M059J (cell line): ENCODE data around the gene TLCD1. TPM values are rescaled to one million over a fixed set of nuclear protein-coding genes. Genes with fewer than 3 reads are reported as not detected.

Experiments
- DNase-seq: peaks from one replicate; pipeline ENCODE4 v3.0.0-alpha.2; 2012; ENCODE audit warnings: low read depth
- total RNA-seq: library from RNA; depleted of rRNA; stranded (reverse); fragments of >200 nt; shearing (Covaris generic); gene quantifications from 2 replicates; pipeline ENCODE4 v1.2.3, GENCODE V29; 2014; rRNA removed

Gene TLCD1
- total RNA-seq, 1 experiment from 2014 or later: 9.4 TPM

- no peak for DNase-seq
Measured at GRCh38 chr17:28686296-28686695, 39.7 kb downstream of the TLCD1 start.

- DNase-seq: no peak
Measured at GRCh38 chr17:28685366-28685765, 40.7 kb downstream of the TLCD1 start.

GRCh38 chr17:28684963-28685362, 41.1 kb downstream of the TLCD1 start:
- DNase-seq: peak; percentile 12

GRCh38 chr17:28682655-28683054, 43.4 kb downstream of the TLCD1 start:
- DNase-seq: no peak

- peak; percentile 25 for DNase-seq
Measured at GRCh38 chr17:28675980-28676379, 50.1 kb downstream of the TLCD1 start.

GRCh38 chr17:28675490-28675889, 50.5 kb downstream of the TLCD1 start:
- no peak for DNase-seq

Other genes with a start within 250 kb of the TLCD1 start
- gene FOXN1, start 219.9 kb downstream of the TLCD1 start, total RNA-seq: not detected in 2 replicates
- gene UNC119, start 173.6 kb downstream of the TLCD1 start, total RNA-seq: 29.8 and 36.9 TPM in 2 replicates
- 112 and 119 TPM in 2 replicates for gene PIGS, start 154.7 kb downstream of the TLCD1 start, total RNA-seq
- gene ALDOC, start 149.3 kb downstream of the TLCD1 start, total RNA-seq: 0.32 TPM in 1 of 2 replicates, not detected in the other
- gene SPAG5, start 127.2 kb downstream of the TLCD1 start, total RNA-seq: 52.9 and 104 TPM in 2 replicates
- 2.2 and 9.7 TPM in 2 replicates for gene RSKR, start 112.0 kb downstream of the TLCD1 start, total RNA-seq
- gene BLTP2, start 81.1 kb downstream of the TLCD1 start, total RNA-seq: 92.0 and 97.6 TPM in 2 replicates
- gene SDF2, start 64.3 kb downstream of the TLCD1 start, total RNA-seq: 74.0 and 81.7 TPM in 2 replicates
- gene SUPT6H, start 64.0 kb downstream of the TLCD1 start, total RNA-seq: 20.8 and 28.1 TPM in 2 replicates
- 0.84 and 1.3 TPM in 2 replicates for gene PROCA1, start 14.3 kb downstream of the TLCD1 start, total RNA-seq
- gene RAB34, start 8.4 kb downstream of the TLCD1 start, total RNA-seq: 27.3 and 32.1 TPM in 2 replicates
- gene RPL23A, start 6.2 kb downstream of the TLCD1 start, total RNA-seq: 444 and 507 TPM in 2 replicates
- gene NEK8, start 2.6 kb upstream of the TLCD1 start, total RNA-seq: 2.4 and 2.6 TPM in 2 replicates
- 44.9 and 48.0 TPM in 2 replicates for gene TRAF4, start 17.8 kb upstream of the TLCD1 start, total RNA-seq
- 3.2 and 13.2 TPM in 2 replicates for gene FAM222B, start 116.6 kb upstream of the TLCD1 start, total RNA-seq
- 34.4 and 41.7 TPM in 2 replicates for gene ERAL1, start 128.8 kb upstream of the TLCD1 start, total RNA-seq
- gene FLOT2, start 171.5 kb upstream of the TLCD1 start, total RNA-seq: 23.6 and 27.6 TPM in 2 replicates
- 7.1 and 9.0 TPM in 2 replicates for gene DHRS13, start 176.8 kb upstream of the TLCD1 start, total RNA-seq
- 19.8 and 22.9 TPM in 2 replicates for gene PHF12, start 225.3 kb upstream of the TLCD1 start, total RNA-seq